Stimulated activated CD4-positive, alpha-beta T cell treated with anti-CD3 and anti-CD28 coated beads, Interleukin-1b, Interleukin-23, amount 100 ng/mL, for 4 hours (primary cell): Measurements from ENCODE around the gene LMAN1L.

Source experiments
- DNase-seq, 2 donors: peaks; one replicate each; pipeline ENCODE4 v3.0.0-alpha.2; 2020; ENCODE audit warnings: low read depth in 2 of 2

The LMAN1L gene

DNA sequence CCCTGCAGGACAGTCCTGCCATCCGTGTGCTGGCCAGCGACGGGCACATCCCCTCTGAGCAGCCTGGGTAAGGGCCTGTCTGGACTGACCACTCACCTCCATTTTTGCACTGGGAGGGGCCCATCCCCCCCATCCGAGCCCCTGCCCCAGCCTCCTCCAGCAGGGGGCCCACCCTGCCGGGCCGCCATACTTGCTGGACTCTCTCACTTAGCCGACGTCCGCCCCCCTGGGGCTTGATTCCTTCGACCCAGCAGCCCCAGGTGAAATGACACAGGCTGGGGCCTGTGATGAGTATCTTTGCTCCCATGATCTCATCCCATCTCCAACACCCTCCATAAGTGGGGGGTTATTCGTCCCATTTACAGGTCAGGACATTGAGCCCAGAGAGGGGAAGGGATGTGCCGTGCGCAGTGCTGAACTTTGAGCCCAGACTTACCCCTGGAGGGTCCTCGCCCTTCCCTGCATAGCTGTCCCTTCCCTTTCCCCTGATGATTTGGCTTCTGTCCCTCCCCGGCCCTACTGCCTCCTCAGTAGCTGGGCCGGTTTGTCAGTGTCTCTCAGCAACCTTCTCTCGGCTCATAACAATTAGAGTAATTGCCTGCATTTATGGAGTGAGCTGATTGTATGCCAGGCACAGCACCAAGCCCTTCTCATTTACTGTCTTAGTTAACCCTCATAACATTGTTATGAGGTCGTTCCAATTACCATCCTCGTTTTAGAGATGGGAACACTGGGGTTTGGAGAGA, 4.2 kb downstream of the LMAN1L start:
- DNase-seq = no peak

DNA sequence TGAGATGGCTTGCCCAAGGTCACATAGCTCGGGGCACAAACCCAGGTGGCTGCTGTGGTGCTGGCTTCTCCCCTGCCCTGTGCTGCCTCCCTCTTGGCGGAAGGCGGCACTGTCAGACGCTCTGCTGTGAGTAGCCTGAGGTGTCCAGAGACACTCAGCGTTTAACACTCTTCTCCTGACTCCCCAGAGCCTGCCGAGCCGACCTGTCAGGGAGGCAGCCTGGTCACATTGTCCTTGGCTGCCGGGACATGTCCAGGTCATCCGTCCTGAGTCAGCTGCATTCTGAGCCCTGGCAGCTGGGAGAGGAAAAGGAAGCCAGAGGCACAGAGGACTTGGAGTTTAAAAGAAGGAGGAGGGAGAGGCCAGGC, 4.7 kb downstream of the LMAN1L start:
- no peak for DNase-seq

DNA sequence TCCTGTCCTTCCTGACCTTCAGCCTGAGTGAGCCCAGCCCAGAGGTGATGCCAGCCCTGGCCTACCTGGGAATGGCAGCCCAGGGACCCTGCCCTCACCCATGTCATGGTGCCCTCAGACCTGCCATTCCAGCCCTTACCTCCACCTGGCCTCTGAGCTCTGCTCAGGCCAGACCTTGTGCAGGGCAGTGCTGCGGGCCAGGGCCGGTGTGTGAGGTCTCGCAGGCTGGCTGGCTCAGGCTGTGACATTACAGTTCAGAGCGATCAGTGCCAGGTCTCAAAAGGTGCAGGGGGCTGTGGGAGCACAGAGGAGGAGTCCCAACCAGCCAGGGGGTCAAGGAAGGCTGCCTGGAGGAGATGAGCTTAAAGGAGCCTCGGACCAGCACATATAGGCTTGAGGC, 7.4 kb downstream of the LMAN1L start:
- DNase-seq = no peak

DNA sequence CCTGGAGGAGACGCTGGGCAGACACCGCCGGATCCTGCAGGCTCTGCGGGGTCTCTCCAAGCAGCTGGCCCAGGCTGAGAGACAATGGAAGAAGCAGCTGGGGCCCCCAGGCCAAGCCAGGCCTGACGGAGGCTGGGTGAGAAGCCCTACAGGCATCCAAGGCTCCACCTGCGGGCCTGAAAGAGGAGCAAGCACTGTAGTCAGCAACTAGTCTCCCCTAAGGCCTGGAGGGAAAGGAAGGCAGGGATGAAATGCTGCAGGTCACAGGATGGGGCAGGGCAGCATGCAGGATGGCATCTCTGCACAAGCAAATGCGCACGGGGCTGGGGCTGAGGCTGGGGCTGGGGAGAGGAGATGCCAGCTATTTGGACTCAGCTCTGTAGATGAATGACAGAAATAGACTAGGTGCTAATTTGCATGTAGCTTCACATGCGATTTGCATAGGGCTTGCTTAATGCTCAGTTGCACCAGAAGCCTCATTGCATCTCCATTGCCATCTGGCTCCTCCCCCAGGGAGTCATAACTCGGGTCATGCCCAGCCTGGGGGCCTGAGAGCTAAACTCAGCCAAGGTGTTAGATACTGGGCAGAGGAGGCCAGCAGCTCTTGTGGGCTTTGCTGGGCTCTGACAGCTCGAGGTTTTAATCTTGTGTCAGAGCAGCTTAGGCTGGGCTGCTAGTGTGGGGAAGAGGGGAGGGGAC, 8.6 kb downstream of the LMAN1L start:
- DNase-seq = no peak

DNA sequence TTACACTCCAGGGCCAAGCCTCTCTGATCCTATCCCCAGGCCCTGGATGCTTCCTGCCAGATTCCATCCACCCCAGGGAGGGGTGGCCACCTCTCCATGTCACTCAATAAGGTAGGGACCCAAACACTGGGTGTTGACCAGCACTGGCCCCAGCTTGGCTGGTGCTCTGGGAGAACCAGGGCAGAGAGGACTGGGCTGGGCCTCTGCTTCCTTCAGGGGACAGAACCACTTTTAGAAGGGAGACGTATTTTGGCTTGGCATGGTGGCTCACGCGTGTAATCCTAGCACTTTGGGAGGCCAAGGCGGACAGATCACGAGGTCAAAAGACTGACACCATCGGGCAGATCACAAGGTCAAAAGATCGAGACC, 9.1 kb downstream of the LMAN1L start:
- DNase-seq = no peak

DNA sequence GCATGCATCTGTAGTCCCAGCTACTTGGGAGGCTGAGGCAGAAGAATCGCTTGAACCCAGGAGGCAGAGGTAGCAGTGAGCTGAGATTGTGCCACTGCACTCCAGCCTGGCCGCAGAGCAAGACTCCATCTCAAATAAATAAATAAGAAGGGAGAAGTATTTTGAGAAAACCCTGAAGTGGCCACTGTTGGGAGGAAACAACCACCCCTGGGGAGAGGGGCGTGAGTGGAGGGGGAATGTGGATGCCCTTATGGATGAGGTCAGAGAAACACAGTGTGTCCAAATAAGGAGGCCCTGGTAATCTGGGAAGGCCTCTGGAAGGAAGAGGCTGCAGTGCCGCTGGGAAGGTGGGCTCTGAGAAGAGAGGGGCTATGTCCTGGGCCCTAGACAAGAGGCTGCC, 9.6 kb downstream of the LMAN1L start:
- DNase-seq = no peak

DNA sequence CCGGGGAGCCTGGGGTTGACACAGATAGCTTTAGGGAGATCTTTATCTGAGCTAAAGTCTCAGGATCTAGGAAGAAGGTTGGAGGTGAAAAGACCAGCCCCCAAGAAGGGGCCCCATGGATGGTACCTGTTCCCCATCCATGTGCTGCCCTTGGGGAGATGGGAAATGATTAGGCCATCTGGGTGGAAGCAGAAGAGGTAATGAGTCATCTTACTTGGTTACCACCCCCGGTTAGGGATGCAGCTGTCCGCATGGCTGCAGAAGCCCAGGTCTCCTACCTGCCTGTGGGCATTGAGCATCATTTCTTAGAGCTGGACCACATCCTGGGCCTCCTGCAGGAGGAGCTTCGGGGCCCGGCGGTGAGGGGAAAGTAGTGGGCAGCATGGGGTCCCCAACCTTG, 10.7 kb downstream of the LMAN1L start:
- no peak for DNase-seq

DNA sequence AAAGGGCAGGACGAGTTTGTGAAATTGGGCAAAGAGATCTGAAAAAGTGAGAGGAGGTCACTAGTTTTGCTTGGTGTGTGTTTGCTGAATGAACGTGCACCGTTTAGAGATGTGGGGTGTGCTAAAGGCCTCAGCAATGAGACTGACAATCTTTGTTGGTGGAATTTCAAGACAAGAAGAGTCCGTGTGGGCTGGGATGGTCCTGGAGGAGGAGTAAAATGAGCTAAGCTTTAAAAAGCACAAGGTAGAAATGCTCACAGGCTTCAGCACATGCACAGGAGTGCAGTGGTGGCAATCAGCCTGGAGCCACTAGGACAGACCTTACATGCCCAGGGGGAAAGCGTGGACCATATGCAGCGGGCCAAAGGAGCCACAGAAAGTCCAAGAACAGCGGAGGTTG, 12.3 kb downstream of the LMAN1L start:
- DNase-seq = no peak

DNA sequence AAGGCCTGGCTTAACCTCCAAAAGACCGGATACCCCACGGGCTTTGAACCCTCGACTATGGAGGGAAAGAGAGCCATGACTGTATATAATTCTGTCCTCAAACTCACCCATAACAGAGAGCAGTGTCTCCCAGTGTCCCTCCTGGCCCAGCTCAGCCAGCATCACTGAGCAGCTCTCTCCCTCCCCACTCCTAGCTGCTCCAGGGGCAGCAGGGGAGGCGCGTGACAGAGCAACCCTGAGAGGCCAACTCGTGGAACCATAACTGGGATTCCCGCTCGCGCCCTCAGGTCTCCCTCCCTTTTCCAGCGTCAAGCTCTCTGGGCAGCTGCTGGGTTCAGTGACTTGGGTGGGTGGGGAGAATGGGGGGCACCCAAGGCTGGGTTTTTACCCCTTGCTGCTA, 13.2 kb downstream of the LMAN1L start:
- DNase-seq = no peak

DNA sequence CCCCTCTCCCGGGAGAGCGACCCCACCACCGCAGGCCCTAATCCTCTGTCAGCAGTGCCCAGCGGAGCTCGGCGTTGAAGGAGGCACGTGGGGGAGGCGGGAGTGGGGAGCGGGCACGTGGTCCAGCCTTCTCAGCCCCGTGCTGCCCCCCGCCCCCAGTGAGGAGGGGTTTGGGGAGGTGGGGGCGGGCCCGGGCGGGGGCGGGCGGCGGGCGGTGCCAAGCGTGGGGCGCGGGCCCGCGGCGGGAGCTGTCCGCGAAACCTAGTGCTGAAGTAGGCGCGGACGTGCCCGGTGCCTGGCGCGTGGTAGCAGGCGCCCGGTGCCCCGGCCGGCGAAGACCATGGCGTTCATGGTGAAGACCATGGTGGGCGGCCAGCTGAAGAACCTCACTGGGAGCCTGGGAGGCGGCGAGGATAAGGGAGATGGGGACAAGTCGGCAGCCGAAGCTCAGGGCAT, 13.8 kb downstream of the LMAN1L start, which contains the start of gene CPLX3:
CPLX3 (plus strand) TSS at position 264 of the 456 bp plus-strand sequence; CDS start at position 341, 77 bp downstream.
- peak in 1 of 2 donors; percentile 43 for DNase-seq

DNA sequence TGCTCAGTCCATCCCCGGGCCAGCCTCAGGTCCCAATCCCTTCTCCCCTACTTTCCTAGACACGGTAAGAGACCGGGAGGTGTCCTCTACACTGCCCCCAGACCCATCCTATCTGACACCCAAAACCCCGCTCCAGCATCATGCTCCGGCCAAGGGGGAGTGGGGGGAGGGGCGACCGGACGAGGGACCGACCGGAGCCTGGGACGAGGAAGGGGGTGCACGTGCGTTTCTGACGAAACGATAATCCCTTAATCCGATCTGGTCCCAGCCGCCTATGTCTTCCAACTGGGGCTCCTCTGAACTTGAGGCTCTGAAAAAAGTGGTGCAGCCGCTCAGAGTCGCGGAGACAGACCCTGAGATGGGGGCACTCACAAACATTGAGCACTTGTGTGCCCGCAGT, 14.3 kb downstream of the LMAN1L start:
- DNase-seq = no peak

DNA sequence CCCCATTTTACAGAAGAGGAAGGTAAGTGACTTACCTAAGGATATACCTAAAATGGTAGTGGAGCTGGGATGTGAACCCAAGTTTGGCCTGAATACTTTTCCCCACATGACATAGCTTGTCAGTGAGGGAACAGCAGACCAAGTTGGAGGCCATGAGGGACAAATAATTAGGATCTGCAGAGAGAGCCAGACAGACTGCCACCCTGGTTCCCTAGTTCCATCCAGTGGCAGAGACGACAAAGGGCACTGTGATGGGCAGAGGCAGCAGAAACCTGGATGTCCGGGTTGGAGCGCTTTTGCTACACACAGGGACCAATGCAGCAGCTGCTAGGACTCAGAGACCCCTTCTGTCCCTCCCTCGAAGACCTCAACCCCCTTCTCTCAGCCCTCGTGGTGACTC, 15.0 kb downstream of the LMAN1L start:
- no peak for DNase-seq

DNA sequence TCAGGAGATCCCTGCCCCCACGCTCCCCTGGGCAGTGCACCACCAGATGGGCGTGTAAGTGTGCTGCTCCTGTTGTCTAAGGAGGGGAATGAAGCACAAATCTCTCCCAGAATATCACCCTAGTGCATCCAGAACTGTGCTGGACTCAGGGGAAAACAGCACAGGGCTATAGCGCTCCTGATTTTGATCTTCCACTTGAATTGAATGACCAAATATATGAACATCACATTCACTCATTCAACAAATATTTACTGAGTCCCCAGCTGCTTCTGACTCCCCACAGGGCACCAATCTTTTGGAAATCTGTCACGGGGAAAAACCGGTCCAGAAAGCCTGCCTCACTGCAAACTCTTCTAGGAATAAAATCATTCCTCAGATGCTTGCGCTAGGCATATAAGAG, 16.2 kb downstream of the LMAN1L start:
- DNase-seq = no peak

DNA sequence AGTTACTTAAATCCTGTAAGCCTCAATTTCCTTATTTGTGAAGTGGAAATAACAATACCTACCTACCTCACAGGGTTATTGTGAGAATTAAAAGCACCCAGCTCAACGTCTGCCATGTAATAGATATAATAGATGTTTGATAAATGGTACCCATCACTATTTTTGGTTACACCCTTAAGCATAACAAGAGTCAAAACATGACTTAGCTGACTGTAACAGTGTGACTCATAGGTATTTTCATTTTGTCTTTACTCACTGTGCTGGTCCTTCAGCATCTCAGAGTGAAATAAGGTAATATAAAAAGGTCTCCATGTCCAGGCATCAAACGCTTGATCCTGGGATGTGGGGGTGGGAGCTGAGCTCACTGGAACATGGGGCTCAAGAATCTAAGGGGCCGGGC, 16.9 kb downstream of the LMAN1L start:
- DNase-seq = no peak

DNA sequence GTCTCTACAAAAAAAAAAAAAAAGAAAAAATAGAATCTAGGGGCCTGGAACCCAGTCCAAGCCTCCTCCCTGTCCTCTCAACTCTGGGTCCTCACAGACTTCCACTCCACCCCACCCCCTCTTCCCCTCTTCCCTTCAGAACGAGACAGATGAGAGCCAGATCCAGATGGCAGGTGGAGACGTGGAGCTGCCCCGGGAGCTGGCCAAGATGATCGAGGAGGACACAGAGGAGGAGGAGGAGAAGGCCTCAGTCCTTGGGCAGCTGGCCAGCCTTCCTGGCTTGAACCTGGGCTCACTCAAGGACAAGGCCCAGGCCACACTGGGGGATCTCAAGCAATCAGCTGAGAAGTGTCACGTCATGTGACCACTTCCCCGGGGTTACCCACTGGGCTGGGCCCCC, 17.4 kb downstream of the LMAN1L start:
- no peak for DNase-seq

DNA sequence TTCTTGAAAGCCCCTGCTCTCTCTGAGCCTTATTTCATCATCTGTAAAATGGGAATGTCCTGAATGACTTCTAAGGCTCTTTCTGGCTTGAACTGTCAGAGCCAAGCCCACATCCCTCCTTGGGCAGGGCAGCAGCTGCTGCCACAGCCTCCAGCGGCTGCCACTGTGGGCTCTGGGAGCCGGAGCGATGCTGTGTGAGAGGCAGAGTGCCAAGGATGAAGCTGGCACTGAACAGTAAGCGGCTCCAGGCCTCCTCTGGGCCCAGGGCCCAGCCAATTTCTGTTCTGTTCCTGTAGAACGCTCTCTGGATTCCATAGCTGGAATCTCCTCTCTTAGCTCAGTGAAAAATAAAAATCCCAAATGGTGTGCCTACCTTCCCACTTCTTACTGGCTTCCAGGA, 18.2 kb downstream of the LMAN1L start:
- DNase-seq = no peak

DNA sequence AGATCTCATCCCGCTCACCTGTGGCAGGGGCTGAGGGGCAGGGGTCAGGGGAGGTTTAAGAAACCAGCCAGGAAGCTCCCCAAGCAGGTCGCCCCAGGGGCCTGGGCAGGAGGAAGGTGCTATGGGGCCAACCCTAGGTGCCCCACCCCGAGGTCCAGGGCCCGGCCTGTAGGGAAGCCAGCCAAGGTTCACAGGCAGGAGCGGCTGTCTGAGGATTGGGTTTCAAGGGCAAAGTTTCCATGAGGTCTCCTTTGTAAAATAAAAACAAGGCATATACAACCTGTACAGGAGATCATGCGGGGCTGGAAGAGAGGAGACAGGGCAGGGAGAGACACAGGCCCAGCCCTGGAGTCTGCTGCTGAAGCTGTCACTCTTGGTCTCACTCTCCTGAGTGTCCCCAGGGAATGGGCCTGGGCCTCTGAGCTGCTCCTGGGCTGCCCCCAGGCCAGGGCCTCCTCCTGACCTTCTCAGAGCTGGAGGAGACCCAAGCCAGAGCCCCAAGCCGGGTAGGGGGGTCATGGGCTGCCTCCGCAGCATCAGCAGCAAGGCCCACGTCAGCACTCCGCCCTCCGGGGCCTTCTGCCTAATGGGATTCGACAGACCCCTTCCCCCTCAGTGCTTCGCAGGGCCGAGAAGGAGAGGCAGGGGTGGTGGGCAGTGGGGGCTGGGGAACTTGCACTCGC, 19.3 kb downstream of the LMAN1L start:
- no peak for DNase-seq

DNA sequence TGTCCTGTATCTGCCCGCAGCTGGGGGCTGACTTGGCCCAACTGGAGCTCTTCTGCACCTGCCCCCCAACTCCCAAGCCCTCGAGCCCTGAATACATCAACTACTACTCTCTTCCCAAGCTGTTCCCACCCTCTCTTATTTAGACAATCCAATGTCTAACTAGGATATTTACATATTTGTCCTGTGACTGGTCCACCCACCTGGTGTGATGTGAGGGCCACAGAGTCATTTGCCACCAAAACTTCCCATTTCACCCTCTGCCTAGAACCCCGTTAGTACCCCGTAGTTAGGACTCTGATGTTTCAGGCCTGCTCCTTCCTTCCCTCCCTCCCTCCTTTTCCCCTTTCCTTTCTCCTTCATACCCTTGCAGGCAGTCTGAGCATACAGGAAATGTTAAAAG, 20.2 kb downstream of the LMAN1L start:
- DNase-seq = no peak

DNA sequence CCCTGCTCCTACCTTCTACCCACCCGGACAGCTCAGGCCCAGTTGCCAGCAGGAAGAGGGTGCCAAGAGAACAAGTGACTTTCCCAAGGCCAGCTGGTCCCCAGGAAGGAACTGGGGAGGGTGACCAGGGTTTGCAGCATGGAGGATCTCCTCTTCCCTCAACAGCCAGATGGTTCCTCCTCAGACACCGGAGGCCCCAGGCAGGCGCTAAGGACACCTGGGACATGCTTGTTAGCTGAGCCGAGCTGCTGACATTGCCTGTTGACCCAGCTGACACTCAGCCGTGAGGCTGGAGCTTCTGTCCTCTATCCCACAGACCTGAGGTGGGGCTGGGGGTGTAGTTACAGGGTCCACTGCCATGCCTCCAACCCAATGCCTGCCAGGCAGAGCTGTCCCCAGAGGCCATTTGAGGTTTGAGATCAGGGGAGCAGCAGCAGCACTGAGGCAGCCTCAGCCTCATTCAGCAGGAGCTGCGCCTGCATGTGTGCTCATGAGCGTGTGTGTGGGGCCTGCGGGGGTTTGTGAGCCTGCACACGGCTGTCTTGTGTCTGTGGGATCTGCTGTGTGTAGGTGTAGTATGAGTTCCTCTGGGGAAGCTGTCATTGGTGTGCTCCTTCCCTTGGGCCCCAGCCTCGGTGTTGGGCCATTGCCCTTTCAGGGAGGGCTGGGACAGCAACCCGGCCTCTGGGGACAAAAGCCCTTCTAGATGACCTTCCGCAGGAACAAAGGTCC, 20.9 kb downstream of the LMAN1L start:
- DNase-seq = no peak

DNA sequence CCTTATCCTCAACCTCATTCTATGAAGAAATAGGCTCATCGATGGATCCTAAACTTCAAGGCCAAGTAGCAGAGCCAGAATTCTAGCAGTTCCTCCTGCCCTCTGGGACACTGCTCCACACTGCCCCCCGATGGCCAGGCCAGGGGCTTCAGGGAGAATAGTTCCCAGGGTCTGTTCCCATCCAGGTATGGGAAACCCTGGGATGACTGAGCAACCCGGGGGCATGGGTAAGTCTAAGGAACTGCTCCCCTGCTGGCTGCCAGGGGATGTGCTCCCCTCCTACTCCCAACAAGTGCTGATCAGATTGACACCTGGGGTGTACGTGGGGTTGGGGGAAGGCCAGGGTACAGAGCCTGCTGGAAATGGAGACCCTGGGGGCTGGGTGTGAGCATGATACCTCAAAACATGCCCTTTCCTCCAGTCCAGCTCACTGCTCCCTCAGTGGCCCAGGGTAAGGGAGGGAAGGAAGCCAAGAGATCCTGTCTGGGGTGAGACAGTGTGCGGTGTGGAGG, 22.7 kb downstream of the LMAN1L start:
- DNase-seq = peak; percentile 26 to 48

DNA sequence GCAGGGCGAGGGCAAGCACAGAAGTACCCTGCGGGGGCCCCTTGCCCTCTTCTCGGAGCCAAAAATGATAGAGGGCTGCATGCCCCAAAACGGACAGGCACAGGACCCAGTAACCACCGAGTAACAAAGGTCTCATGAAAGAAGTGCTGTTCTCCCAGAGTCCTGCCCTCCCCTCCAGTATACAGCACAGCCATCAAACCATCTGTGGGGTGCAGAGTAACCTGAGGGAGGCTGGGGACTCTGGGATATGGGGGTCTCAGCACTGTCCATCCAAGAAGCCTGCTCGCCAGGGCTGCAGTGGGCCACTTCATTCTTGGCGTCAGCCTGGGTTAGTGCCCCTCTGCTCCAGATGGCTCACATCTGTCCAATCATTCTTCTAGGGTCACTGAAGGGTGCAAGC, 24.2 kb downstream of the LMAN1L start:
- DNase-seq = no peak
